AG04449 (cell line): Measurements from ENCODE around the gene CEACAM4.
"Not testable (repeated sequence)": the region's sequence is repeated elsewhere in the genome, so short reads cannot be mapped to it uniquely, and the experiment has no call there.

Experiments
- CTCF ChIA-PET: fragments of 350-600 bp; formaldehyde crosslinking; extraction: SDS; loops from one replicate; lab custom pipeline; 2021; ENCODE audit warnings: antibody characterized with exemption; lab: Yijun Ruan, JAX
- POLR2A ChIA-PET: fragments of 400-600, 350-600 bp; formaldehyde crosslinking; extraction: SDS; loops from one replicate; lab custom pipeline; 2020; ENCODE audit warnings: antibody characterized with exemption, inconsistent platforms; lab: Yijun Ruan, JAX
- DNase-seq: peaks from one replicate; pipeline ENCODE4 v3.0.0-alpha.2; 2010; ENCODE audit warnings: low read depth, low spot score
- H3K4me3 ChIP-seq: 2 replicates; pipeline ENCODE4 v1.5.1; 2011; ENCODE audit warnings: low read depth, mild to moderate bottlenecking, control low read depth, low read length
- CTCF ChIP-seq: IDR thresholded peaks from one replicate; pipeline ENCODE4 v1.5.1; 2011; ENCODE audit warnings: mild to moderate bottlenecking, moderate library complexity, low read length, control low read depth, inconsistent platforms; ENCODE audit not compliant: insufficient read depth; ENCODE audit errors: missing control alignments

The CEACAM4 gene

GRCh38 chr19:41584931-41585330, 41.9 kb downstream of the CEACAM4 start:
- no peak for DNase-seq
- ChIA-PET CTCF (interaction anchor here (1.0 kb wide), 1 partner anchor 14 kb away, joined by 3 read pairs; no protein-coding TSS in a partner anchor), POLR2A (no interaction called here)
- TF ChIP-seq CTCF = no peak
- no peak overlapping the region for H3K4me3 ChIP-seq

GRCh38 chr19:41584260-41584810, 42.5 kb downstream of the CEACAM4 start:
- no peak for DNase-seq
- TF ChIP-seq CTCF = no peak
- H3K4me3 ChIP-seq = no peak overlapping the region
- ChIA-PET POLR2A (no interaction called here), CTCF (interaction anchor here (0.9 to 1.5 kb wide), 4 partner anchors 10 to 134 kb away, joined by 3 to 4 read pairs (median 3); no protein-coding TSS in a partner anchor)

- H3K4me3 ChIP-seq, POLR2A ChIA-PET: not testable (repeated sequence)
Observed at GRCh38 chr19:41582577-41583182, 44.2 kb downstream of the CEACAM4 start.

GRCh38 chr19:41581068-41581467, 45.8 kb downstream of the CEACAM4 start:
- POLR2A ChIA-PET, H3K4me3 ChIP-seq: not testable (repeated sequence)

More at GRCh38 chr19:41582577-41583182, 44.2 kb downstream of the CEACAM4 start:
- CTCF ChIA-PET, DNase-seq: not testable (repeated sequence)

GRCh38 chr19:41578886-41579285, 48.0 kb downstream of the CEACAM4 start:
- no peak for DNase-seq
- CTCF ChIA-PET = interaction anchor here (0.6 to 2.2 kb wide), 4 partner anchors 9 to 18 kb away, joined by 3 to 7 read pairs (median 4); no protein-coding TSS in a partner anchor

More at GRCh38 chr19:41581068-41581467, 45.8 kb downstream of the CEACAM4 start:
- DNase-seq = not testable (repeated sequence)
- CTCF ChIA-PET = interaction anchor here (0.8 to 2.3 kb wide), 3 partner anchors 11 to 132 kb away, joined by 3 to 12 read pairs (median 5); no protein-coding TSS in a partner anchor

GRCh38 chr19:41577833-41578232, 49.0 kb downstream of the CEACAM4 start:
- no peak for DNase-seq
- ChIA-PET CTCF (interaction anchor here (0.9 to 2.2 kb wide), 2 partner anchors 9 to 14 kb away, joined by 3 to 7 read pairs; no protein-coding TSS in a partner anchor), POLR2A (no interaction called here)
- no peak overlapping the region for H3K4me3 ChIP-seq
- TF ChIP-seq CTCF = no peak

More at GRCh38 chr19:41578886-41579285, 48.0 kb downstream of the CEACAM4 start:
- H3K4me3 ChIP-seq = no peak overlapping the region
- TF ChIP-seq CTCF = no peak
- POLR2A ChIA-PET = no interaction called here

- TF ChIP-seq CTCF = no peak
- ChIA-PET POLR2A (no interaction called here), CTCF (interaction anchor here (0.9 to 2.2 kb wide), 2 partner anchors 9 to 14 kb away, joined by 3 to 7 read pairs; no protein-coding TSS in a partner anchor)
Observed at GRCh38 chr19:41577144-41577830, 49.6 kb downstream of the CEACAM4 start.

More at GRCh38 chr19:41577144-41577830, 49.6 kb downstream of the CEACAM4 start:
- H3K4me3 ChIP-seq = no peak overlapping the region
- no peak for DNase-seq
